PC-3 (cell line): Measurements from ENCODE around the gene PKNOX1. TPM values are rescaled to one million over a fixed set of nuclear protein-coding genes. Genes with fewer than 3 reads are reported as not detected.
"Not testable (repeated sequence)": the region's sequence is repeated elsewhere in the genome, so short reads cannot be mapped to it uniquely, and the experiment has no call there.

Source experiments
- ATAC-seq: fragments of 200-7000 bp; cut with Tn5 transposase; 2 replicates; pipeline ENCODE4 v1.9.1; 2020; ENCODE audit warnings: mild to moderate bottlenecking, moderate library complexity
- BruUV-seq: library from RNA; stranded (reverse); fragments of 400-500 nt; replicated peaks from 2 replicates; lab custom pipeline; 2021; lab: Mats Ljungman, UMichigan
- CTCF ChIA-PET: fragments of 300-600 bp; sonication (Branson Sonifier 250); formaldehyde crosslinking; loops from one replicate; lab custom pipeline; 2022; ENCODE audit warnings: antibody characterized with exemption; lab: Charles Lee
- POLR2A ChIA-PET: fragments of 300-600 bp; sonication (Branson Sonifier 250); formaldehyde crosslinking; loops from one replicate; lab custom pipeline; 2022; ENCODE audit warnings: antibody characterized with exemption; ENCODE audit not compliant: unreplicated experiment; lab: Charles Lee
- DNase-seq: peaks from one replicate; pipeline ENCODE4 v3.0.0-alpha.2; 2015
- H2AFZ ChIP-seq: fragments of 300-600 bp; sonication (generic); 2 replicates; pipeline ENCODE4 v1.6.0; 2016; ENCODE audit warnings: antibody characterized with exemption, low read length
- H3F3A ChIP-seq: fragments of 300-600 bp; sonication (generic); one replicate; pipeline ENCODE4 v1.6.0; 2017; ENCODE audit warnings: antibody characterized with exemption, low read length, control low read depth, mild to moderate bottlenecking; ENCODE audit not compliant: unreplicated experiment
- H3K27ac ChIP-seq: fragments of 300-600 bp; sonication (generic); 2 replicates; pipeline ENCODE4 v1.5.1; 2016; ENCODE audit warnings: mild to moderate bottlenecking, low read length
- H3K27me3 ChIP-seq: fragments of 300-600 bp; sonication (generic); 2 replicates; pipeline ENCODE4 v1.6.1; 2016; ENCODE audit warnings: low read length, mixed read lengths
- H3K36me3 ChIP-seq: fragments of 300-600 bp; sonication (generic); 2 replicates; pipeline ENCODE4 v1.6.1; 2016; ENCODE audit warnings: low read depth, mixed run types, low read length, mixed read lengths
- H3K4me1 ChIP-seq: fragments of 300-600 bp; sonication (generic); 2 replicates; pipeline ENCODE4 v1.5.1; 2016; ENCODE audit warnings: low read length; ENCODE audit not compliant: insufficient read depth
- H3K4me2 ChIP-seq: fragments of 300-600 bp; sonication (generic); 2 replicates; pipeline ENCODE4 v1.6.0; 2016; ENCODE audit warnings: low read length
- H3K4me3 ChIP-seq: fragments of 300-600 bp; sonication (generic); 2 replicates; pipeline ENCODE4 v1.5.1; 2016; ENCODE audit warnings: mild to moderate bottlenecking, low read length, mixed read lengths
- H3K79me2 ChIP-seq: fragments of 300-600 bp; sonication (generic); 2 replicates; pipeline ENCODE4 v1.6.1; 2017; ENCODE audit warnings: low read length, mixed read lengths
- H3K9ac ChIP-seq: fragments of 300-600 bp; sonication (generic); 2 replicates; pipeline ENCODE4 v1.6.0; 2016; ENCODE audit warnings: mild to moderate bottlenecking, low read length
- H3K9me2 ChIP-seq: fragments of 300-600 bp; sonication (generic); replicated peaks from 2 replicates; pipeline ENCODE4 v1.6.1; 2016; ENCODE audit warnings: mixed run types, low read length, mixed read lengths
- H3K9me3 ChIP-seq: fragments of 300-600 bp; sonication (generic); 2 replicates; pipeline ENCODE4 v1.6.1; 2016; ENCODE audit warnings: low read length, mixed read lengths
- H4K20me1 ChIP-seq: fragments of 300-600 bp; sonication (generic); 2 replicates; pipeline ENCODE4 v1.6.1; 2016; ENCODE audit warnings: low read length, mixed read lengths
- intact Hi-C: fragments of 100-400 bp; cut with micrococcal nuclease; formaldehyde crosslinking; loops from 2 replicates; pipeline ENCODE4 v1.9.0; 2023
- total RNA-seq: library from RNA; depleted of rRNA; stranded (reverse); fragments of >200 nt; gene quantifications from 2 replicates; pipeline ENCODE4 v1.2.3, GENCODE V29; 2014

The PKNOX1 gene
- total RNA-seq, 1 experiment from 2014 or later: 19.7 TPM

DNA sequence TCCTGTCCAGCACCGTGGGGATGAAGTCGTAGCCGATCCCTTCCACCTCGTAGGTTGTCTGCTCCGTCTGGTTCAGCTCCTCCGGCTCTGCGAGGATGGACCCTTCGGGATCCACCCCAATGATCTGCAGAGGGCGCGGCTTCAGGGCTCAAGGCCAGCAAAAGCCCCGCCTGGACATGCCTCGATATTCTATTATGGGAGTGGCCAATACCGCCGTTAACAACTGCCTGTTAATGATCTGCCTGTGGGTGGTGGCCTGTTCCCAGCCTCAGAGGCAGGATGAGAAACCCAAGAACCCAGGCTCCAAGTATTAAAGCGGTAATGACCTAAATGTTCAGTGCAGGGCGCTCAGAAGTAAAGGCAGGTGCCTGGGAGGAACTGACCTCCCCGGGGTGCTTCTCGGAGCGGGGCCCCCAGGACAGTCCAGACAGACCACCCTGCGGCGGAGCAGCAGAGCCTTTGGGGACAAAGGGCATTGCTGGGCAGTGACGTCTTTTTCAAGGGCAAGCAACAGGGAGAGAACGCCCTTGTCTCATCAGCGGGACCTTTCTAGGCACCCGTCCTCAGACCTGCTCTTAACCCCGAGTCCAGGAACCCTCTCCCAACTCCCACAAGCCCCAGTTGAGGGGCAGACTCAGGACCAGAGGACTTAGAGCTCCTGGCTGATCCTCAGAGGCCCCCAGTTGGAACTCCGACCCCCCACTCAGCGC is 88.7 kb downstream of the PKNOX1 start:
- H3K9me2 ChIP-seq, H3K27me3 ChIP-seq, H3K27ac ChIP-seq, H3K4me2 ChIP-seq, H3K79me2 ChIP-seq, H3K36me3 ChIP-seq, H3F3A ChIP-seq, BruUV-seq, H4K20me1 ChIP-seq, H3K4me3 ChIP-seq, POLR2A ChIA-PET, ATAC-seq, DNase-seq, CTCF ChIA-PET, H3K9me3 ChIP-seq, H2AFZ ChIP-seq, intact Hi-C loops, H3K9ac ChIP-seq, H3K4me1 ChIP-seq: not testable (repeated sequence)

DNA sequence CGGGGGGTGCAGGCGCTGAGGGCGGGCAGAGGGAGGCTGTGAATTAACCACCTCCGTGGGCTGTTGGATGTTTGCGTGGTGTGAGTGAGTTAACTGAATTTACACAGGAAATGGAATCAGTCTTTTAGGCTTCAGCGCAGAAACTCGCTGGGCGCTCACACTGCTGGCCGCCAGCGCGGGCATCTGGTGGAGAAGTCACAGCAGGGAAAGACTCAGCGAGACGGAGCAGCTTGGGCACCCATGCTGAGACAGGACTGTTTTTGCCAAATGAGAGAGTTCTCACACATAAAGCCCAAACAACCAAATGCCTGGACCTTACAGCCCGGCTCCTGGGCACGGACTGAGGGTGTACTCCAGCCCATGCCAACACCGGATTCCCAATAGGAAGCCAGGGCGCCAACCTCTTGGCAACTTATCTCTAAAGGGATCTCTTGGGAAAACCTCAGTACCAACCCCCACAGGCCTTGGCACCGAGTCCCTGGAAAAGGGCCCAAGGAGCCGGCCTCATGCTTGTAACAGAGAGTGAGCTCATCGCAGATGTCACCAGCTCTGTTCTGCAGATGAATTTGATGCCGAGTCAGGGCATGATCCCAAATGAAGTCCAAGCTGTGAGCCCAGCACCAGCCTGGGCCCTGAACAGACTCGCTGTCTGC is 90.0 kb downstream of the PKNOX1 start:
- H3K9me2 ChIP-seq, H3K27ac ChIP-seq, H3K9ac ChIP-seq, H3K4me3 ChIP-seq, H3F3A ChIP-seq, intact Hi-C loops, H3K4me2 ChIP-seq, CTCF ChIA-PET, H3K79me2 ChIP-seq, POLR2A ChIA-PET, DNase-seq, H3K36me3 ChIP-seq, BruUV-seq, H2AFZ ChIP-seq, H3K9me3 ChIP-seq, H3K4me1 ChIP-seq, H3K27me3 ChIP-seq, H4K20me1 ChIP-seq: not testable (repeated sequence)
- peak; percentile 72 for ATAC-seq

DNA sequence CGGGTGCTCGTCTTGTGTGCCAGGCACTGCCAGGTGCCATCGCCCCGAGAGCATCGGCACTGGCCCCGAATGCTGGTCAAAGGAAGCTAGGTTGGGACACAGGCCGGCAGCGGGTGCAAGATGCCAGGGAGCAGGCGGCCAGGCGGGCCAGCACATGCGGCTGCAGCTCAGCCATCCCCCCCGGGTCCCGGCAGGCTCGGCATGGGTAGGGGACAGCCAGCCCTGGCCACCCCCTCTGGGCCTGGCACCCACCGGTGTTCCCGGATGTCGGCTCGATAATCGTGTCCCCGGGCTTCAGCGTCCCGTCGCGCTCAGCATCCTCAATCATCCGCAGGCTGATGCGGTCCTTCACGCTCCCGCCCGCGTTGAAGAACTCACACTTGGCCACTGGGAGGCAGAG is 91.6 kb downstream of the PKNOX1 start:
- H3K27ac ChIP-seq, H3K4me2 ChIP-seq, H3K4me3 ChIP-seq, ATAC-seq, H4K20me1 ChIP-seq, DNase-seq, BruUV-seq, POLR2A ChIA-PET, H3K9me2 ChIP-seq, intact Hi-C loops, H3K9ac ChIP-seq, H3K9me3 ChIP-seq, H3F3A ChIP-seq, H3K27me3 ChIP-seq, CTCF ChIA-PET, H3K79me2 ChIP-seq, H3K4me1 ChIP-seq, H3K36me3 ChIP-seq, H2AFZ ChIP-seq: not testable (repeated sequence)

DNA sequence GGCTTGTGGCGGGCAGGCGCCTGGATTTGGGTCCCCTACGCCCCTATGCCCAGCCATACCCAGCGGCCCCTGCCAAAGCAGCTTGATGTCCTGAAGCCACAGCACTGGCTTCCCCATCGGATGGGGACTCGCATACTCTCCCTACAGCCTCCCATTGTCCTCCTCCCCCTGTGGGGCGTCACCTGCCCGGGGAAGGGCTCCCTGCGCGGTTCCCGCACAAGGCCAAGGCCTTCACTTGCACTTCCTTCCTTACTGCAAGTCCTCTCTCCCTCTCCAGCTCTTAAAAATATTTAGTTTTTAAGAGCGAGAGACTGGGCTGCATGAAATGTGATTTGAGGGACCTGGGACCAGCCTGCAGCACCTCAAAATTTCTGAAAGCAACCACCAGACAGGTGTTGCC is 92.3 kb downstream of the PKNOX1 start:
- H3K4me1 ChIP-seq, H4K20me1 ChIP-seq, DNase-seq, H3K9me3 ChIP-seq, H3K9me2 ChIP-seq, BruUV-seq, intact Hi-C loops, H3K4me3 ChIP-seq, H3K27me3 ChIP-seq, POLR2A ChIA-PET, H2AFZ ChIP-seq, H3K36me3 ChIP-seq, H3F3A ChIP-seq, H3K79me2 ChIP-seq, H3K4me2 ChIP-seq, H3K27ac ChIP-seq, ATAC-seq, H3K9ac ChIP-seq, CTCF ChIA-PET: not testable (repeated sequence)

DNA sequence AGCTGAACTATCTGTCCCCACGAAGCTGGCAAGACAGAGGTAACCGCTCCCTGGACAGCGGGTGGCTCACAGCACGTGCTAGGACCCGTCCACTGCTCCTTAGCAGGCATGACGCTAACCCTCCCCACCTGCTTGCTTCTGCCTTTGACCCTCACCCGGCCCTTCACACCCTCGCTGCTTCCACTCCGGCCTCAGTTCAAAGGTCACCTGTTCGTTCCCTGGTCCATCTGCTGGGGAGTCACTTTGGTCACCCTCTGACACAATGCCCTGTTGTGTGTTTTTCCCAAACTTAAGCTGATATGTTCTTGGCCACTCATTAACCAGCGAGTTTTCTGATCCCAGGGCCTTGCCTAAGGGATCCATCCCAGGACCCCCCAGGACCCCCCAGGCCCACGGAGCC is 93.7 kb downstream of the PKNOX1 start:
- H3K9me2 ChIP-seq, ATAC-seq, H3K27me3 ChIP-seq, H3K27ac ChIP-seq, CTCF ChIA-PET, H3K4me1 ChIP-seq, H2AFZ ChIP-seq, H3K79me2 ChIP-seq, H3K36me3 ChIP-seq, DNase-seq, H3K9ac ChIP-seq, POLR2A ChIA-PET, H4K20me1 ChIP-seq, BruUV-seq, H3F3A ChIP-seq, intact Hi-C loops, H3K9me3 ChIP-seq, H3K4me3 ChIP-seq, H3K4me2 ChIP-seq: not testable (repeated sequence)

DNA sequence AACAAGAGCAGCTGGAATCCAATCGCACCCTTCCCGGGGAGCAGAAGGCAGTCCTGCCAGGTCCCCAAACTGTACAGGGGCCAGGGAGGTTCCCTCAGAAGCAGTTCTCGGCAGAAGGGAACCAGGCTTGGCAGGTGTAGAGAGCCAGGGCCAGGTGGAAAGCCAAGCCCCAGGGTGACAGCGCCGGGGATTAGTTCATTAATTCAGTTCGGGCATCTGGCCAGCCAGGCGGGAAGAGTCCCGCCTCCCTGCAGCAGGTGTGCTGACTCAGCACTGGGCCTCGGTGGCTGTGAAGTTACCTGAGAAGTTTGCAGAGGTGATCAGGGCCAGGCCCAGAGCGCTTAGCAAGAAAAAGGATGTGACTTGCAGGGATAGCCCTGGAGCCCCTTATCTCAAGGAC is 95.3 kb downstream of the PKNOX1 start:
- ATAC-seq, H3K9ac ChIP-seq, H3K4me3 ChIP-seq, DNase-seq, H3F3A ChIP-seq, H3K79me2 ChIP-seq, CTCF ChIA-PET, H3K27me3 ChIP-seq, POLR2A ChIA-PET, H2AFZ ChIP-seq, BruUV-seq, H3K27ac ChIP-seq, H3K9me3 ChIP-seq, H3K36me3 ChIP-seq, intact Hi-C loops, H3K4me2 ChIP-seq, H3K4me1 ChIP-seq, H4K20me1 ChIP-seq, H3K9me2 ChIP-seq: not testable (repeated sequence)
